HG03469 (cell line): ENCODE data around the gene CDC42.

Experiments used
- ATAC-seq: cut with Tn5 transposase; IDR thresholded peaks from one replicate; pipeline ENCODE4 v1.9.1; 2021; ENCODE audit warnings: mild to moderate bottlenecking, moderate library complexity, moderate number of reproducible peaks; ENCODE audit not compliant: unreplicated experiment

Gene CDC42

GRCh38 chr1:22124592-22125229 lies 72.2 kb downstream of the CDC42 start:
- ATAC-seq: no peak

DNA sequence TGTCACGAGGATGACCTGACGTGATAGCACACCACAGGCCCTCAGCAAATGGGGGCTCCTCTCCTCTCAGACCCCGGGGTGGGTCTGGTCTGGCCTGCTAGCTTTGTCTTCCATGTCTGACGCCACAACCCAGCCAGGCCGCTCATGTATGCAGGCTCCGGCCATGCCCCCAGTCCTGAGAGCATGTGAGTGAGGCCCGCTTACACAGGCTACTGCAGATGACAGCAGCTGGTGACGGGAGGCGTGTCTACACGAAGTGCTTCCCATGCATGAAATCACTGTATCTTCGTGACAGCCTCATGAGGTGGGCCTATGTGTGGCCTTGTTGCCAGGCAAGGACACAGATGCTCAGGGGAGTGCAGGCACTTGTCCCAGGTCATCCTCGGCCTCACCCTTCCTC lies 74.0 kb downstream of the CDC42 start:
- no peak for ATAC-seq

DNA sequence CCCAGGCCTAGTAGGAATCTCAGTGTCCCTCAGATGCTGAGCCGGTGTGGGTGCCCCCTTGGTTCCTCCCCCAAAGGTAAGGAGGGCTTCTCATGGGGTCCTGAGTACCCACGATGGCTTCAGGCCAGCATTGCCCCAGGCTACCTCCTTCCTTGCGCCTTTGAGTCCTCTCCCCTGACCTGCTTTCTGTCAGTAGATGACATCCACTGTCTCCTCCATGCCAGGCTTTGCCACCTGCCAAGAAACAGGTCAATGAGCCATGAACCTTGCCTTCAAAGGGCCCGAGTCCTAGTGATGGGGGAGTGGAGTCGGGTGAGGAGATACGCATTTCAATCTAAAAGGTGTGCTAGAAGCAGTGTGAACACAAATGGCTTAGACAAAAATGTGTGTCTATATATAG lies 74.7 kb downstream of the CDC42 start:
- ATAC-seq: no peak

DNA sequence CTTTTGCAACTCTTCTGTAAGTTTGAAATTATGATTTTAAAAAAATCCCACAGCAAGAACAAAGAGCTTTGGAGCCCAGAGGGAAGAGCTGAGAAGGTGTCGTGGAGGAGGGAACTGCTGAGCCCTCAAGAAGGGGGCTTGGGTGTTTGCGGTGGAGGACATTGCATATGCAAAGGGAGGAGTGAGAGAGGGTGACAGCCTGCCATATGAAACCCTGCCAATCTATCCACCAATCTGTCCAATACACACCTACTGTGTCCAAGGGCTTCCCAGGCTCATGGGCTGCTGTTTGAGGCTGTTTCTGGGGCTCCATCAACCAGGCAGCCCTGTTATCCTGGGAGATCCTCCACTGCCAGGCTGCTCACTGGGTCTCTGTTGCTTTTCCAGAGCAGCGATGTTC lies 75.2 kb downstream of the CDC42 start:
- ATAC-seq: no peak

DNA sequence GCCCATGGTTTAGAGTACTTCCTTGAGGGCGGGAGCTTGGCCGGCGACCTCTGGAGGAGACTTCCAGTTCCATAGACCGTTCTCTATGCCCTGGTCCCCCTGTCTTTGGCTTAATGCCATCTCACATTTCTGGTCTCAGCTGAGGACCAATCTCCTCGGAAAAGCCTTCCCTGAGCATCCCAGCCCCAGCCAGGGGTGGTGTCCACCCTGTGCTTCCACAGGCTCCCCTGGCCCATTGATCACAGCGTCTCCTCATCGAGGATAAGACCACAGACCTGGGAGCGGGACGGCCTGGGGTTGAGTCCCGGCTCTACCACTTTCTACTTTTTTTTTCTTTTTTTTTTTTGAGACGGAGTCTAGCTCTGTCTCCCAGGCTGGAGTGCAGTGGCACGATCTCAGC lies 75.9 kb downstream of the CDC42 start:
- ATAC-seq: no peak

- ATAC-seq: no peak
Observed at GRCh38 chr1:22129501-22130117, 77.1 kb downstream of the CDC42 start.

- no peak for ATAC-seq
Observed at GRCh38 chr1:22131062-22131461, 78.6 kb downstream of the CDC42 start.

DNA sequence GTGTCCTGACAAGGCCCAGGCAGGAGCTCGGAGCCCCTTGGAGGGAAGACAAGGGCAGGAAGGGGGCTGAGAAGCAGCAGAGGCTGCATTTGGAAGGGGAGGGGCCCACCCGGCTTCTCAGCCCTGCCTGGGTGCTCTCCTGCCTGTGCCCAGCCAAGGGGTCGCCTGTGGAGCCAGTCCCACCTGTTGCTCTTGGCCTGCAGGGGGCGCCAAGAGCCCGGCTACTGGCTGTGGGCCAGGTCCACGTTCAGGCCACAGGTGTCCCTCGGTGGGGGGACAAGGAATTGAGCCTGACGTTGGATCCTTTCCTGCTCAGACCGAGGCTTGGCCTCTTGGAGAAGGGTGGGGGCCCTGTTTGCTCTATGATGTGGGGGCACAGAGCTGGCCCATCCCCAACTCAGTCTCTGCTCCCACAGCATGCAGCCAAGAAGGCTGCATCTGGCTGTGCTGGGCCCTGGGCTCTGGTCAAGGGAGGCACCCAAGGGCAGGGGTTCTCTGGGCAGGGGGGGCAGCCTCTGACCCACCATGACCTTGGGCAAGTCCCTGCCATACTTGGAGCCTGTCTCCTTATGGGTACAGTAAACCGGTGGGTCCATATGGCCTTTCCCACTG lies 79.5 kb downstream of the CDC42 start:
- no peak for ATAC-seq

DNA sequence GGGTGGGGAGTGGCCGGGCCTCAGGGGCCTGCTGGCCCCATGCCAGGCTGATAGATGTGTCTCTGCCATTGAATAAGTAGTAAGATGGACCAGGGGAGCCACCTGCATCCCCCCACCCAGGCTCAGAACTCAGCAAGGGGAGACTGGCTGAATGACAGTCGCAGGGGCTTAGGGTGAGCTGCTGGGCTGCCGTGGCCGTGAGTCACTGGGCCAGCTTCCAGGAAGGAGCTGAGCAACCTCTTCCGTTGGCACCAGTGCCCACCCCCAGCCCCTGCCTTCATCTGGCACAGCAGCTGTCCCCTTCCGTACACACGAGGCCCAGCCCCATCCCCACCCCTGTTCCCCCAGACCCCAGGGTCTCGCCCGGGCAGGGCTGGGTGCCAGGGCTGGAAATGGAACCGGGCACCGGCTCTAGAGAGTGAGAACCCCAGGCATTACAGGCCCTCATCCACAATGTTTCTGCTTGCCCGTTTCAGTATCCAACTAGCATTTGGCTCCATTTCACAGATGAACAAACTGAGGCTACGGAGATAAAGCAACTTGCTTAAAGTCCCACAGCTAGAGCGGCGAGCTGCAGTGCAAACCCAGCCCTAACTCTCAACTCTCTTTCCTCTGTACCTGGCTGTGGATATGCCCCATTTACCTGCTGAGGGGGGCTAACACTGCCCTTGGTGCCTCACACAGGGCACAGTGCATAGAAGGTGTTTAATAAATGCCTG lies 80.2 kb downstream of the CDC42 start:
- no peak for ATAC-seq

DNA sequence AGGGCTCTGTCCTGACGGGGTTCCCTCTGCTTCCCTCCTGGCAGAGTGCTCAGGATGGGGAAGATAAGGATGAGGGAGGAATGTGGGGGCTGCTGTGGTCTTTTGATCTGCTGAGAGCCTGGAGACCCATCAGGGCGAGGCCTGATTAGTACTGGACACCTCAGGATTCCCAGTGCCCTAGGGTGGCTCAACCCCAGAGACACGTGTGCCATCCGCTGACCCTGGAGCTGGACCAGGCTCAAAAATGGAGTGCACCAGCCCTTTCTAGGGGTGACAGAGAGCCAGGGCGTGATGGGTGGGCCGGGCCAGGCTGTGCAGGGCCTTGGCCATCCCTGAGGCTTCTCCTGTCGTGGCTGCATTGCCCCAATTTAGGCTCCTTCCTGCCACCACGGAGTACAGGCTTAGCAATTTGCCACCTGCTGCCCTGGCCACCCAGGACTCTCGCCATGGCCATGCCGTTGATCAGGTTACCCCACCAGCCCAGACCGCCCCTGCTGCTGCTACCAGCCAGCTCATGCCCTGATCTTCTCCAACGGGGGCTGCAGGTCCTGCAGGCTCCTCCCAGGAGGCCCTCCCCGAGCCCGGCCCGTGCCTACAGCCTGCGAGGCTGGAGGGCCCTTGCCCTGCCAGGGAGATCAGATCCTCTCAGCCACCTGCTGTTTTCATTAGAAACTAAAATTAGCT lies 80.9 kb downstream of the CDC42 start:
- no peak for ATAC-seq

- no peak for ATAC-seq
Observed at GRCh38 chr1:22133931-22134324, 81.4 kb downstream of the CDC42 start.

GRCh38 chr1:22137004-22137720 lies 84.7 kb downstream of the CDC42 start:
- no peak for ATAC-seq

DNA sequence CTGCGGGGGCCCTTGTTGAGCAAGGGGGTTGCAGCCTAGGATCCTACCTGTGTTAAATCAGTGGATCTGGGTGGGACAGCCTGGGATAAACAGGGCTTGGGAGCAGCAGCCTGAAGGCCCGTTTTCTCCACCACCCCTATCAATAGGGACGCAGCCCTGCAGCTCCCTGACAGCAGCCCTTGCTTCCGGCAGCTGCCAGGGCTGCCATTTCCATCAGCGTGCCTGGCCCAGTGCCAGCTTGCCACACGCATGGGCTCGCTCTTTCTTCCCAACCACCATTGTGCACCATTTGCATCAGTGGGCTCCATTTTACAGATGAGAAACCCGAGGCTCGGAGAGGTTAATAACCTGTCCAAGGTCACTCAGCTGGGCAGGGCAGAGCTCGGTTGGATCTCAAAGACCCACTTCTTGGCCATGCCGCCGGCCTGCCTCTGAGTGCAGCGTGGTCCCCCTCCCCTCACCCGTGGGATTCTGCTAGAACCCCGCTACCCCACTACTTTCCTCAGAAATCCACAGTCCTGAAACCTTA lies 86.6 kb downstream of the CDC42 start:
- ATAC-seq: no peak

- no peak for ATAC-seq
Observed at GRCh38 chr1:22139817-22140216, 87.3 kb downstream of the CDC42 start.
